Mammary epithelial cell (primary cell): ENCODE measurements around the gene COL8A2.

Source experiments
- EZH2 ChIP-seq: IDR thresholded peaks from 2 replicates; pipeline ENCODE4 v1.6.1; 2012; ENCODE audit warnings: low read length, inconsistent platforms, borderline replicate concordance
- TF ChIP-seq, protein P1 (sequence below), 2 donors: IDR thresholded peaks in 1 of 2; conservative IDR thresholded peaks in 1 of 2; 2 replicates each; pipeline ENCODE4 v1.5.1; 2011 to 2012; ENCODE audit warnings: inconsistent platforms in 2 of 2, low read length in 2 of 2, mild to moderate bottlenecking in 2 of 2, control low read depth in 1 of 2, low read depth in 1 of 2; ENCODE audit not compliant: insufficient read depth in 1 of 2; ENCODE audit errors: extremely low read depth in 1 of 2

DNA sequence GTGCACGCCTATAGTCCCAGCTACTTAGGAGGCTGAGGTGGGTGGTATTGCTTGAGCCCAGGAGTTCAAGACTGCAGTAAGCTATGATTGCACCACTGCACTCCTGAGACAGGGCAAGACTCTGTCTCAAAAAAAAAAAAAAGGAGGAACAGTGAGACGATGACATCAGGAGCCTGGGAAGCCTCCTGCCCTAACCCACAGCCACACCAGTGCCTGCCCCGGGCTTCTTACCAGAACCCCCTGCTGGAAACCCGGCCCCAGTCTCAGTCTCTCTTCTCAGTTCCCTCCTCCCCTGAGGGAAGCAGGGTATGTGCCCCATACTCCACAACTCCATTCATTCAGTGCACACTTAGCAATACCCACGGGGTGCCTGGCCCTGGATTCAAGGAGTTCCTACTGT lies 9.1 kb downstream of the COL8A2 start:
- TF ChIP-seq, protein P1, sequence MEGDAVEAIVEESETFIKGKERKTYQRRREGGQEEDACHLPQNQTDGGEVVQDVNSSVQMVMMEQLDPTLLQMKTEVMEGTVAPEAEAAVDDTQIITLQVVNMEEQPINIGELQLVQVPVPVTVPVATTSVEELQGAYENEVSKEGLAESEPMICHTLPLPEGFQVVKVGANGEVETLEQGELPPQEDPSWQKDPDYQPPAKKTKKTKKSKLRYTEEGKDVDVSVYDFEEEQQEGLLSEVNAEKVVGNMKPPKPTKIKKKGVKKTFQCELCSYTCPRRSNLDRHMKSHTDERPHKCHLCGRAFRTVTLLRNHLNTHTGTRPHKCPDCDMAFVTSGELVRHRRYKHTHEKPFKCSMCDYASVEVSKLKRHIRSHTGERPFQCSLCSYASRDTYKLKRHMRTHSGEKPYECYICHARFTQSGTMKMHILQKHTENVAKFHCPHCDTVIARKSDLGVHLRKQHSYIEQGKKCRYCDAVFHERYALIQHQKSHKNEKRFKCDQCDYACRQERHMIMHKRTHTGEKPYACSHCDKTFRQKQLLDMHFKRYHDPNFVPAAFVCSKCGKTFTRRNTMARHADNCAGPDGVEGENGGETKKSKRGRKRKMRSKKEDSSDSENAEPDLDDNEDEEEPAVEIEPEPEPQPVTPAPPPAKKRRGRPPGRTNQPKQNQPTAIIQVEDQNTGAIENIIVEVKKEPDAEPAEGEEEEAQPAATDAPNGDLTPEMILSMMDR (conservative IDR thresholded peaks at IDR 0.05 in 1 of 2, IDR thresholded peaks at IDR 0.05 in 1 of 2; ENCODE audit: extremely low read depth in 1 of 2, insufficient read depth in 1 of 2, low read depth in 1 of 2, low read length in 2 of 2) = no peak
- no peak for TF ChIP-seq EZH2
